Activated gamma-delta T cell treated with Interleukin-2 at 50 U/mL for 16 hours (primary cell): Measurements from ENCODE around the gene KCNK17.

Experiments
- DNase-seq: peaks from one replicate; pipeline ENCODE4 v3.0.0-alpha.2; 2020

Gene KCNK17

DNA sequence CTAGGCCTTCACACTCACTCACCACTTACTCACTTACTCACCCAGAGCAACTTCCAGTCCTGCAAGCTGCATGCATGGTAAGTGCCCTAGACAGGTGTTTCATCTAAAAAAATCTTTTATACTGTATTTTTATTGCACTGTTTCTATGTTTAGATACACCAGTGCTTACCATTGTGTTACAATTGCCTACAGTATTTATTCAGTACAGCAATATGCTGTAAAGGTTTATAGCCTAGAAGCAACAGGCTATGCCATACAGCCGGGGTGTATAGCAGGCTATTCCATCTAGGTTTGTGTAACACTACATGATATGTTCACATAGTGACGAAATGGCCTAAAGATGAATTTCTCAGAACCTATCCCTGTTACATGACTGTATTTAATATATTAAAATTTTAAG, 47.8 kb downstream of the KCNK17 start:
- no peak for DNase-seq

DNA sequence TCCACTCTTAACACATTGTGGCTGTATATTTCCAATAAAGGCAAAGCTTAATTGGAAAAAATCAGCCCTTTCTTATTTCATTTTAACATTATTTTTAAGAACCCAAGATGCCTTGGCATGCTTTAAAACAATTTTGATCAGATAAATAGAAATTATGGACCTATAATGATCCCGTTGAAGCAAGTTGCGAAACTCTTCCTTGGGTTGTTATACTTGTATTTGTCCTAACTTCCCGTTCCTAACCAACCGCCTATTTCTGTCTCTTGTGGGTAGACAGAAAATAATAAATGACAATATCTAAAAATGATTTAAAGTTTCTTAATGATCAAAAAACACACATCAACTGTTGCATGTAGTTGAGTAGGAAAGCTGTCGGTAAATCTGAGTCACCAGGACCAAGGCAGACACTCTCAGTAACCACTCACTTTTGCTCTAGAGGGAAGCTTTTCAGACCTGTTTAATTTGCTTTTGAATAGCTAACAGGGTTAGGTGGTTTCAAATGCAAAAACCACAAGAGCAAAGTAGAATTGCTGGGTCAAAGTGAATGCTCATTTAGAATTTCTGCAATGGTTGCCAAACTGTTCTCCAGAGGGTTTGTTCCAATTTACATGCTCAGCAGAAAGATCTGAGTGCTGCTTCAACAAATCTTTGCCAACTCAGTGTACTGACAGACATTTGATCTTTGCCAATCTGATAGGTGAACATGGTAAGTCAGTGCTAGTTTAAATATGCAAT, 50.7 kb downstream of the KCNK17 start:
- no peak for DNase-seq

GRCh38 chr6:39261751-39262150, 52.5 kb downstream of the KCNK17 start:
- no peak for DNase-seq

- no peak for DNase-seq
Measured at GRCh38 chr6:39260953-39261352, 53.3 kb downstream of the KCNK17 start.

- no peak for DNase-seq
Measured at GRCh38 chr6:39260456-39260855, 53.8 kb downstream of the KCNK17 start.

- no peak for DNase-seq
Measured at GRCh38 chr6:39256294-39256940, 57.8 kb downstream of the KCNK17 start.

- no peak for DNase-seq
Measured at GRCh38 chr6:39254999-39255535, 59.2 kb downstream of the KCNK17 start.

- no peak for DNase-seq
Measured at GRCh38 chr6:39251406-39251805, 62.8 kb downstream of the KCNK17 start.

DNA sequence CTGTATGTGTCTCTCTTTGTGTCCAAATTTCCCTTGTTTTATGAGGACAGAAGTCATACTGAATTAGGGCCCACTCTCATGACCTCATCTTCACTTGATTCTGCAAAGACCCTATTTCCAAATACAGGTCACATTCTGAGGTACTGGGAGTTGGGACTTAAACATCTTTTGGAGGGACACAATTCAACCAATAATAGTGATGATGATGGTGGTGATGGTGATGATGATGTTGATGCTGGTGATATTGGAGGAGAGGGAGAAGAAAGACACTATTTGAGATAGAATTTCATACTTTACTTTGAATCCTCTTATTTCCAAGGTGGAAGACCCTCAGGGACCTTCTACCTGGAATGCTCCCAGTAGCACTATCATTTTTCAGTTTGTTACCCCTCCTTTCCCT, 63.7 kb downstream of the KCNK17 start:
- no peak for DNase-seq

- no peak for DNase-seq
Measured at GRCh38 chr6:39249278-39249677, 64.9 kb downstream of the KCNK17 start.
